Mononuclear cell (primary cell): ENCODE results near the gene EYA4. TPM values are rescaled to one million over a fixed set of nuclear protein-coding genes. Genes with fewer than 3 reads are reported as not detected.

Experiments used
- H3K27me3 ChIP-seq: 2 replicates; pipeline ENCODE4 v1.6.0; 2011; ENCODE audit warnings: low read length, control low read depth; ENCODE audit not compliant: insufficient read depth
- H3K4me1 ChIP-seq: 2 replicates; pipeline ENCODE4 v1.5.1; 2011; ENCODE audit warnings: mild to moderate bottlenecking, low read length, control low read depth; ENCODE audit not compliant: insufficient read depth
- H3K4me3 ChIP-seq: 2 replicates; pipeline ENCODE4 v1.5.1; 2011; ENCODE audit warnings: mild to moderate bottlenecking, low read length, moderate library complexity
- H3K9me3 ChIP-seq: 2 replicates; pipeline ENCODE4 v1.5.1; 2011; ENCODE audit warnings: low read depth, mild to moderate bottlenecking, control low read depth, low read length
- total RNA-seq: library from RNA; depleted of rRNA; stranded (reverse); fragments of >200 nt; gene quantifications from one replicate; pipeline ENCODE4 v1.2.3, GENCODE V29; 2012

Gene EYA4
- total RNA-seq, 1 donor: not detected

GRCh38 chr6:133230052-133230451, 11.1 kb upstream of the EYA4 start:
- Histone ChIP-seq H3K4me1 (no peaks in the 10 kb centered on the region), H3K27me3 (no peaks in the 10 kb centered on the region), H3K9me3 (no peaks in the 10 kb centered on the region), H3K4me3 (no peak overlapping the region)

DNA sequence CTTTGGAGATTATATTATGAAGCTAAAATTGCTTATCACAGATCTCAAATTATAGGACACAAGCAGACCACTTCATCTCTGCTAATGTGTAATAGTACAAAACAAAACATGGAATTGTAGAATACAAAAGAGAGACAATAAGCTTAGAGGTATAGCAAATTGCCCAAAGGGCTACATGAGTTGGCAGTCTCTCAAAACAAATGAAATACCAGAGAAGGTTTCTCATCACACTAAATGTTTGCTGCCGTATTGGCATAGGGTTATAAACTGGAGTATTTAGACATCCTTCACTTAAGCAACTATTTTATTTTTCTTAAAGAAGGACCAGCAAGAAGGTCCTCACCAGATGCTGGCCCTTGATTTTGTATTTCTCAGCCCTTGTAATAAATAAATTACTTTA, 5.9 kb upstream of the EYA4 start:
- Histone ChIP-seq H3K4me3 (no peak overlapping the region), H3K27me3 (peaks cover 18% of the 10 kb centered on the region), H3K4me1 (no peaks in the 10 kb centered on the region), H3K9me3 (no peaks in the 10 kb centered on the region)

DNA sequence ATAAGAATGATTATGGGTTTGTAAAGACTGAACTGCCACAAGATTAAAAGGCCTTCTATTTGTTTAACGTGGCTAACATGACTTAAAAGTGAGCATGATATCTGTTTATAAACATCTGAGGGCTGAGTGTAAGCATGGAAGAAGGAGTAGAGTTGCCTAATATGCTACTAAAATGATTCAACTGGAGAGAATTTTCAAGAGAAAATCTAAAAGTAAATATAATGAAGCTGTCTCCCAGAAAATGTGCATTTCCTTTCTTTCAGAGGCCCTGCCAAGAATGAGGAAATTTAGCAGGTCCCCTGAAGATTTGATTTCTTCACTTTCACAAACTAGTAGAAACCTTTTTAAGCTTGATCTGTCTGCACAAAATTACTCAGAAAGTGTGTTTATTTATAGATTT, 4.2 kb upstream of the EYA4 start:
- H3K9me3 ChIP-seq: no peaks in the 10 kb centered on the region
- no peak overlapping the region for H3K4me3 ChIP-seq
- H3K4me1 ChIP-seq: no peaks in the 10 kb centered on the region
- peaks cover 33% of the 10 kb centered on the region for H3K27me3 ChIP-seq

- Histone ChIP-seq H3K27me3 (peaks cover 67% of the 10 kb centered on the region), H3K4me1 (no peaks in the 10 kb centered on the region), H3K9me3 (no peaks in the 10 kb centered on the region), H3K4me3 (no peak overlapping the region)
These were observed 559 bp upstream of the EYA4 start for GRCh38 chr6:133240511-133241085.

GRCh38 chr6:133241901-133242636, 912 bp downstream of the EYA4 start:
- H3K9me3 ChIP-seq: no peaks in the 10 kb centered on the region
- H3K4me3 ChIP-seq: no peak overlapping the region
- H3K27me3 ChIP-seq: peaks cover 82% of the 10 kb centered on the region
- no peaks in the 10 kb centered on the region for H3K4me1 ChIP-seq

DNA sequence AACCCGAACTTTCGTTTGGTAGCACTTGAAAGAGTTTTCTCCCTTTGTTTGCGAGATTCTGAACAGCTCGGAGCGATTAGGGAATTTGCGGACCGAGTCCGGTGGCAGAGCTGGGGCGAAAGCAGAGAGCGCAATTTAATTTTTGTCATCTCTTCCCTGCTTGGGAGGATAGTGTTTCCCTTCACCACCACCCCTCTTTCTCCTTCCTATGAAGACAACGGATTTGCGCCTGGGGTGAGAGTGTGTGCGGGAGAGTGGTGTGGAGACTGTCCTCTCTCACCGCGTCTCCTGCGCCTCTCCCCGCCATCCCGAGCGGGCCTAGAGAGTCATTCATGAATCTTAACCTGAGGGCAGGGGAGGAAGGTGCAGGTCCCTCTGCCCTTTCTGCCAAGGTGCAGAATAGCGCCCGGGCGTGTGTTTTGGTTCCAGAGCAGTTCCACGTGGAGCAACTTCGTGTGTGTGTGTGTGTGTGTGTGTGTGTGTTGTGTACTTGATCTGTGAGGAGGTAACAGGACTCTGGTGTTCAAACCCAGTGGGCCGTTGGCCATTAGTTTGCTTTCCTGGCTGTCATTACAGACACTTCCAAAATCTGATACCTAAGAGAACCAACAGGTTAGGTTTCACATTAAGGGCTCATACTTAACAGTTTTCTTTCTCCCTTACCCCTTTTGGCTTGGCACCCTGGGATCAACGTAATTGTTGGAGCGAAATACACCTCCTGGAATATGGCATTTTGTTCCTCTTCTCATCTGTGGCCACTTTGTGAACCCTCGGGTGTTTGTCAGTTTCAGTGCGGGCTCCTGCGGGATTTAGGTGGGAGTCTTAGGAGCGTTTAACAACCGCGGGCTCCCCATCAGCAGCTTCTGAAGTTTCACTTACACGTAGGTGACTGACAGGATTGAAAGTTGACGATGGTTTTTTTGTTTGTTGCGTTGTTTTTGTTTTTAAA, 1.8 kb downstream of the EYA4 start:
- H3K27me3 ChIP-seq: peaks cover 86% of the 10 kb centered on the region
- H3K9me3 ChIP-seq: no peaks in the 10 kb centered on the region
- no peak overlapping the region for H3K4me3 ChIP-seq
- no peaks in the 10 kb centered on the region for H3K4me1 ChIP-seq

- peaks cover 86% of the 10 kb centered on the region for H3K27me3 ChIP-seq
- H3K4me3 ChIP-seq: no peak overlapping the region
- no peaks in the 10 kb centered on the region for H3K9me3 ChIP-seq
- no peaks in the 10 kb centered on the region for H3K4me1 ChIP-seq
These were observed 2.7 kb downstream of the EYA4 start for GRCh38 chr6:133243723-133244305.

DNA sequence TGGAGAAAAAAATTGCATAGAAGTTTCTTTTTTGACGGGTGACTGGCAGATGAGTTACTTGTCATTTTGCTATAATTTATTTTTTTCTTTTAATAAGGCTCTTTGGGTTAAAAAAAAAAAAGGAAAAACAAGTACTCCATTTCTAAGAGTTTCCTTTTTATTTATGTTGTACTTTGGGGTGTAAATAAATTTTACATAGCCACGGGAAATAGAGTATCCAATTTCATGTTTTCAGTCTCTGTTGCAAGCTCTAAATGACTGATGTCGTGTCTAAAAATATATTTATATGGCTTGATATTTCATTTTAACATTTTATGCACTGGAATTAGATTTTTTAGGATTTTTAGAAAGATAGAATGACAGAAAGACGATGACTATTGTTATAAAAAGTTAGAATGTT, 3.4 kb downstream of the EYA4 start:
- H3K9me3 ChIP-seq: no peaks in the 10 kb centered on the region
- H3K27me3 ChIP-seq: peaks cover 79% of the 10 kb centered on the region
- H3K4me3 ChIP-seq: no peak overlapping the region
- no peaks in the 10 kb centered on the region for H3K4me1 ChIP-seq

- Histone ChIP-seq H3K9me3 (no peaks in the 10 kb centered on the region), H3K4me3 (no peak overlapping the region), H3K27me3 (peaks cover 75% of the 10 kb centered on the region), H3K4me1 (no peaks in the 10 kb centered on the region)
These were observed 3.9 kb downstream of the EYA4 start for GRCh38 chr6:133245007-133245406.

GRCh38 chr6:133245422-133245903, 4.3 kb downstream of the EYA4 start:
- no peaks in the 10 kb centered on the region for H3K9me3 ChIP-seq
- no peaks in the 10 kb centered on the region for H3K4me1 ChIP-seq
- H3K4me3 ChIP-seq: no peak overlapping the region
- H3K27me3 ChIP-seq: peaks cover 70% of the 10 kb centered on the region

DNA sequence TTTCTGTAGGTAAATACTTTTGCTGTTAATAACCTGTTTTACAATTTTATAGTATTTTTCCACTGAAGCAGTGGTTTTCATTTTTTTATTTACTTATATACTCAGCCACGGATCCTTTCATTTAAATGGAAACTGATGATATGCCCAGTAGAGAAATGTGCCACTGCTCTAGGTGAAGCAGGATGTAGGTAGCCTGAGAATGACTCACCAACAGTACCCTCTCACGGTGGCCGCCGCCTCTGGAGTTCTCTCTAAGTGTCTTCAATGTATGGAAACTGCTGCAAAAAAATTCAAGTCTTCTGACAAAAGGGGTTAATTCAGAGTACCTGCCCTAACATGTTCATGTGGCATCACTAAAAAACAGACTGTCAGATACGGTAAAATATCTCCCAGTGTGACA, 6.4 kb downstream of the EYA4 start:
- H3K9me3 ChIP-seq: no peaks in the 10 kb centered on the region
- no peak overlapping the region for H3K4me3 ChIP-seq
- H3K4me1 ChIP-seq: no peaks in the 10 kb centered on the region
- peaks cover 51% of the 10 kb centered on the region for H3K27me3 ChIP-seq

DNA sequence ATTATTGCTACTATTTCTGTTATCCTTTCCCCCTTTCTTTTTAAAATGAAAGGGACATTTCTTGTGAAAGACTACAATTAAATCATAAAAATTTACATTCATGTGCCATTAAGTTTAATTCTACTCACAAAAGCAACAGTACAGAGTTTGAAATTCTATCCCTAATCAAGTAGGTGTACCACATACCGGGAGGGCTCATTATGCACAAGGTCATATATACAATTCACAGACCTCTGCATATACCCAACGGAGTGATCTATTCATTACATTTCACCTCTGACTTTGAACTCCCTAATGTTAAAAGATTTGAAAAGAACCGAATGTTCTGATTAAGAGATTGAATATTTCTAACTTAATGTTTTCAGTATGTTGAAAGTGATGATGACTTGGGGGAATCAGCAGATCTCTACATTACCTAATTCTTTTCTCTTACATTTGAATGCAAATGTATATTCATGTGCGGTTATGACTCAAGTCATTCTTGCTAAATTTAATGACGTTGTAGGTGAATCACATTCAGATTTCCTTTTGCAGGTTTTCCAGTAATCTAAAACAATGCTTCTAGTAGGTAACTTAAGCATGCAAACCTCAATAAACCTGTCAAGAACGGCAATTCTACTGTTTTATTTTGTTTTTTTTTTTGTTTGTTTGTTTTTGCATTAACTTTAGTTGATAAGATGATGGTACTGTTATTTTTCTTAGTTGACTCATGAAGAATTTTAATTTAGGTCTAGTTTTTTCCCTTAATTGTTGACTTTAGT, 7.3 kb downstream of the EYA4 start:
- Histone ChIP-seq H3K4me1 (no peaks in the 10 kb centered on the region), H3K4me3 (no peak overlapping the region), H3K27me3 (peaks cover 43% of the 10 kb centered on the region), H3K9me3 (no peaks in the 10 kb centered on the region)

DNA sequence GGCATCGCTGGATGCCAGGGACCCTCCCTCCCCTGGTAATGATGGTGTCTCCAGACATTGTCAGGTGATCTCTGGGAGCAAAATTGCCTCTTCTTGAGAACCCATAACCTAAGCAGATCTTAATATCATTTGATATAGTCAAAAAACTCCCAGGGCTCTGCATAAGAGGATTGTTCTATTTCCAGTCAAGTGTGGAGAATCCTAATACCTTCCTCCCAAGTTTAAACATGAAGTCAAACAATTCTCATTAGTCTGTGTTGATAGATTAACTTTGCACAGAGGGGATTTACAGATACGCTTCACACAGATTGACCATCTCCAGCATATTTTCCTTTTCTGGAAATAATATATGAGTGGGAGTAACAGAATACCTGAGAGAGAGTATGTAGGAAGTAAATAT, 10.5 kb downstream of the EYA4 start:
- H3K4me1 ChIP-seq: no peaks in the 10 kb centered on the region
- H3K9me3 ChIP-seq: no peaks in the 10 kb centered on the region
- no peak overlapping the region for H3K4me3 ChIP-seq
- peaks cover 13% of the 10 kb centered on the region for H3K27me3 ChIP-seq

DNA sequence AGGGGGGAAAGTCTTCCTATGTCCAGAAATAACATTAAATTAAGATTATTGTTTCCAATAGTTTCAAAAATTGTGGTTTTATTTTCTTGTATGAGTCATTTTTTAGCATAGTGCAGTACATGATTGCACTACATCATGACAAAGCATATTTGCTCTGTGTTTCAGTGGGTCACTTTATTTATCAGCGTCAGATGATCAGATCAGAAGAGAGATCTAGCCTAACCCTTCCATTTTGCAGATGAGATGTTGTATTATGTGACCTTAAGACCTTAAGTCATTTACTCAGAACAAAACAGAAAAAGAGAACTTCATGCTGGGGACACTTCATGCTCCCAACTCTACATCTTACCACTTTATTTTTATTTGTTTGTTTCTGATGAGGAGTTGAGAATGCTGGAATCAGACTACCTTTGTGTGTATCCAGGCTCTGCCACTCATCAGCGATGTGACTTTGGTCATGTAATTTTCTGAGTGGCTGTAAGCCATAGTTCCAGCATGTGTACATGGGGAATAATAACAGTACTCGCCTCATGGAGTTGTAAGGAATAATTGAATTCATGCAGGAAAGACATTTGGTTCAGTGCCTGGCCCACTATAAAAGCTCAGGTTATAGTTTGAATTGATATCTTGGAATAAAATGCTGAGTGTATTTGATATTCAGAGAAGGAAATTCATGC, 13.5 kb downstream of the EYA4 start:
- Histone ChIP-seq H3K4me3 (no peak overlapping the region), H3K27me3 (no peaks in the 10 kb centered on the region), H3K9me3 (no peaks in the 10 kb centered on the region), H3K4me1 (no peaks in the 10 kb centered on the region)
